Stimulated activated CD4-positive, alpha-beta T cell treated with anti-CD3 and anti-CD28 coated beads, Interleukin-15, amount 100 ng/mL, for 1 hour (primary cell): ENCODE measurements around the gene PCDHGC4.

Experiments
- DNase-seq, 2 donors: peaks; one replicate each; pipeline ENCODE4 v3.0.0-alpha.2; 2020; ENCODE audit warnings: low read depth in 1 of 2, low spot score in 1 of 2

Gene PCDHGC4

DNA sequence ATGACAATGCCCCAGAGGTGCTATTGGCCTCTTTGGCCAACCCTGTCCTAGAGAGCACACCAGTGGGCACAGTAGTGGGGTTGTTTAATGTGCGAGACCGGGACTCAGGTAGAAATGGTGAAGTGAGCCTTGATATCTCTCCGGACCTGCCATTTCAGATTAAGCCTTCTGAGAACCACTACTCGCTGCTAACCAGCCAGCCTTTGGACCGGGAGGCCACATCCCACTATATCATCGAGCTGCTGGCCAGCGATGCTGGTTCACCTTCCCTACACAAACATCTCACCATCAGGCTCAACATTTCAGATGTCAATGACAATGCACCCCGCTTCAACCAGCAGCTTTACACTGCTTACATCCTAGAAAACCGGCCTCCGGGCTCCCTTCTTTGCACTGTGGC is 5.4 kb downstream of the PCDHGC4 start:
- DNase-seq: no peak

DNA sequence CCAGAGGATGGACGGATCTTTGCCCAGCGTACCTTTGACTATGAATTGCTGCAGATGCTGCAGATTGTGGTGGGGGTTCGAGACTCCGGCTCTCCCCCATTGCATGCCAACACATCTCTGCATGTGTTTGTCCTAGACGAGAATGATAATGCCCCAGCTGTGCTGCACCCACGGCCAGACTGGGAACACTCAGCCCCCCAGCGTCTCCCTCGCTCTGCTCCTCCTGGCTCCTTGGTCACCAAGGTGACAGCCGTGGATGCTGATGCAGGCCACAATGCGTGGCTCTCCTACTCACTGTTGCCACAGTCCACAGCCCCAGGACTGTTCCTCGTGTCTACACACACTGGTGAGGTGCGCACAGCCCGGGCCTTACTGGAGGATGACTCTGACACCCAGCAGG is 5.9 kb downstream of the PCDHGC4 start:
- no peak for DNase-seq

DNA sequence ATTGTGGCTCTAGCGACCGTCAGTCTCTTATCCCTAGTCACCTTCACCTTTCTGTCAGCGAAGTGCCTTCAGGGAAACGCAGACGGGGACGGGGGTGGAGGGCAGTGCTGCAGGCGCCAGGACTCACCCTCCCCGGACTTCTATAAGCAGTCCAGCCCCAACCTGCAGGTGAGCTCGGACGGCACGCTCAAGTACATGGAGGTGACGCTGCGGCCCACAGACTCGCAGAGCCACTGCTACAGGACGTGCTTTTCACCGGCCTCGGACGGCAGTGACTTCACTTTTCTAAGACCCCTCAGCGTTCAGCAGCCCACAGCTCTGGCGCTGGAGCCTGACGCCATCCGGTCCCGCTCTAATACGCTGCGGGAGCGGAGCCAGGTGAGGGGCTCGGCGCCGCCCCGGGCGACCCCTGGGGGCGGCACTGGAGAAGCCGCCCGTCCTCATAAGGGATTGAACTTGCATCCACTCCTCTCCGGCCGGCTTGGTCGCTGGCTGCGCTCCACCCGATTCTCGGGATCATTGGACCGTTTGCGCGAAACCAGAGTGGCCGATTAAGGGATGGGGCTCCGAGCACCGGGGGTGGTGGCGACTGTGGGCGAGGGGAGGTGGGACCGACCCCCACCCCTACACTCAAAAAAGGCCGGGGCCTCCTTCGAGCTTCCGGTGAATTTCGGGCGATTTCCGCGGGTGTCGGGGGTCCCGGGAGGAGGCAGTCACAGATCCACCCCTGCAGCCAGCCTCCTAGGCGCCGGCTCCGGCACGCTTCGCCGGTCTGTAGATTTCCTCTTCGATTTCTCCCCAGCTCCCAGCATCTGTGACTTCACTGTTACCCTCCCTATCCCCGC is 6.7 kb downstream of the PCDHGC4 start:
- DNase-seq: no peak

DNA sequence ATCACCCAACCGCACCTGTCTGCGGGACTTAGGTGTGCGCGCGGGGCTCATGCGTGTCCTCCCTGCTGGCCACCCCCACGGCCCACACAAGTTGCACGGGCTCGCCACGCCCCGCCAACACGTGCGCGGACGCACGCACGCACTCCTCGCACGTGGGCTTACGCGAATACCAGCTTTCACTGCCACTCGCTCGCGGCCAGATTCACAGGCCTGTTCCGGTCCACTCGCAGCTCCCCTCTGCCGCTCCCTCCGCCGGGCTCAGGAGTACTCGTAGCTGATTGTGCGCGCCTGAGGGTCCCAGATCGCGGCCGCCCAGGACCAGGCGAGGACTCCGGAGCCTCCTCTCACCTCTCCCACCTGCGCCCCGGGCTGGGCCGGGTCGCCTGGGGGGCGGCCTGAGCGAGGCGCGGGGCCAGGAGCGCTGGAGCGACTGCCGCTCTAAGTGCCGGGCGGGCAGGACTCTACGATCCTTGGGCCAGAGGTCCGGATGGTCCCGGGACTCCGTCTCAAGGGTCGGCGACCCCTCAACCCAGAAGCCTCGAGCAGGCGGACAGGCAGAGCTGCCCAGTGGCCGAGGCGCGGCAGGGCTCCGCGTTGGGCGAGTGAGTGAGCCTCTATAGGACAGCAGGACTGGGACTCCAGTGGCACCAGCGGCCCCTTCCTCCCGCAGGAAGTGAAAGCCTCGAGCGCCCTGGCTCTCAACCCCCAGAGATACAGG is 7.5 kb downstream of the PCDHGC4 start:
- no peak for DNase-seq

DNA sequence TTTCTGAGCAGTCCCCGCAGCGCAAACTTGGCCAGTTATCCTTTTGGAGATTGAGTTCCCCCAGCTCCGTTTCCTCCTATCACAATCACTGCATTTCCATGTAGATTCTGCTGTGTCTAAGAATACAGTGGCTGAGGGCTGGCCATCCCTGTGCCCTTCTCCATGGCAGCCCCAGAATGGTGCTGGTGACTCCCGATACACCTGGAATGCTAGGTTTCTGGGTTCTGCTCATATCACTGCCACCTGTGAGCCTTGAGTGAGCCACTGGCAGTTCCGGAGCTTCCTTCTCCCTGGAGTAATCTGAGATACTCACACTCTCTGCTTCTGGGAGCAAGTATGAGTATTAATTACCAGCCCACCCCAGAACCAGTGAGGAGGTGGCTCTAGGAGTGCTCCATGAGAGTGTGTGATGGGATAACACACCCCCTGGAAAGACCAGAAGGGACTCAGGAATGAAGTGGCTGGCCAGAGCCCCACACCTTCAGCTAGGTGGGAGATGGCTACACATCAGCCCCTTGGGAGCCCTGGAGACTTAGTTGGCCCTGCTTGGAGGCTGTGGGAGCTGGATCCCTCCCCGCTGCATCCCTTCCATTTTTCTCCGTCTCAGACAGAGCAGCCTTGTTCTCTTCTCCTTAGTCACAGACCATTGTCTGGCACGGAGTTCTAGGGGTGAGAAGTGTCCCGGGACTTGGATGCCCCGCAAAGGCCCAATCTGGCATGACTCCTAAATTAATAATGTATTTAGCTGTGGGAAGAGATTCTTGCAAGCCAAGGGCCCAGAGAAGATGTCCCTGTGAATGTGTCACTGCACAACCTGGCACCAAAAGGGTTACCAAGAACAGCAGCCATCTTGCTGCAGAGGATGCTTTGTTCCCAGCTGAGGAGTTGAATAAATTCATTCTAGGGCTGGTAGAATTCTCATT is 8.9 kb downstream of the PCDHGC4 start:
- DNase-seq: no peak

DNA sequence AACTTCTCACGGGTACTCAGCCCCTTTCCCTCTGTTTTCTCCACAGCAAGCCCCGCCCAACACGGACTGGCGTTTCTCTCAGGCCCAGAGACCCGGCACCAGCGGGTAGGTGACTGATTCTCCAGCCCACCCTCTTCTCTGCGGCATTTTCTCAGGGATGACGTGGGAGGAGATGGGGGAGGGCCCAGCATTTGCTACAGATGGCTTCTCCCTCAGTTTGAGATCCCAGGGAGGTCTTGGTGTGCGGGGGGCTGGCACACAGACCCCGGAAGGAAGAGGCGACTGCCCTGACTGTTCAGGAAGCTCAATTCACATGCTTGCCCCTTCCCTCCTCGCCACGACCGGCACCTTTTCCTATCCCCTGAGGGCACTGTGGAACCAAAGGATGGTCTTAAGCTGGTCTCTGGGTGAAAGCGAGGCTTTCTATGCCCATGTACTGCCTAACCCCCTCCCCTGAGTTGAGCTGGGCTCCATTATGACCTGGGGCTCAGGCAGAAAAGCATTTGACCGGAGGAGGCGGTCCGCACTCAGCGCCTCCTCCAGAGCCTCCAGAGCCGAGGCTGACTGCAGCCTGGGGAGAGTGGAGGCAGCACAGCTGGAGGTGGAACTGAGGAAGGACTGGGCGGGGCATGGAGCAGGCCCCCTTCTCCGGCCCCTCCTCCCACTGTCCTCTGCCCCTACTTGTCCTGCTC is 10.1 kb downstream of the PCDHGC4 start:
- DNase-seq: no peak

DNA sequence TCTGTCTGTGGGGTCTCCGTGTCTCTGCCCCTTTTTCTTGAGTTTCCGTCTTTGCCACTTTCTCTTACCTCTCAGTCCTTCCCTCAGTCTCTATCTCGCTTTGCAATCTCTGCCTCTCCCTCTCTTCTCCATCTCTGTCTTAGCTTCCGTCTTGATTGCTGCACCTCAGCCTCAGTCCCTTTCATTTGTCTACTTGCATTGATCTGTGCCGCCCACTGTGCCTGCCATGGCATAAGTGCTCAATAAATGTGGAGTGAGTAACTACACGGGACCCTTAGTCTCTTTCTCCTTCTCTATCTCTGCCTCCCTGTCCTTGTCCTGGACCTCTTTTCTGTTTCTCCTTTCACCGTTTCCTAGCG is 10.6 kb downstream of the PCDHGC4 start:
- DNase-seq: no peak

DNA sequence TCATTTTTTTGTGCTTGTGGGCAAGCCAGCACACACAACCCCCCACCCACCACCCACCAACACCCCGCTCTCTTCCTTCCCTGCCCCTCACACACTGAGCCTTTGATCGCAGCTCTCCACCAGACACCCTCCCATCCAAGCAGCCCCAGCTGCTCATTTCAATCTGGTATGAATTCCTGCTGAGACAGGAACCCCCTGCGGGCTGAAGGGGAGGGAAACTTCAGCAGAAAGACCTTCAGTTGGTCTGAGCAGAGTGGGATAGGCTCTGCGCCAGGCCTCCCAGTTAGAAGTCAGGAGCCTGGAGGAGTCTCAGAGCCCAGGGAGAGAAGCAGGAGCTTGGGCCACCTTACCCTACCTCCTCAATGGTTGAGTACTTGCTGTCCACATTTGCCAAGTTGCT is 11.2 kb downstream of the PCDHGC4 start:
- no peak for DNase-seq

DNA sequence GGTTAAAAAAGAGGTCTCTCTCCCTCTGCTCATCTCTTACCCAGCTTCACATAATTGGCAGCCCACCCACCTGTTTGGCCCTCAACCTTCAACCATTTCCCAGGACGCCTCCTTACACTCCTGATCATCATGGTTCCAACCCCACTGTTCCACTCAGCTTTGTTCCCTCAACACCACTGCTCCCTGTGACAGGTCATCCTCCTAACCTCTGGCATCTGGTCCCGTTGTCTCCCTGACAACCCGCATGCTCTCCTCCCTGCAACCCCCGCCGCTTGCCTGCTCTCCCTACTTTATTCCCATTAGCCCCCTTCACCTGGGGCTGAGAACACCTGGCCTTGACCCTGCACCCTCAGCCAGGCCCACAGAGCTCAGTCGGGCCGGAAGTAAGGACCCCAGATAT is 16.9 kb downstream of the PCDHGC4 start:
- no peak for DNase-seq

DNA sequence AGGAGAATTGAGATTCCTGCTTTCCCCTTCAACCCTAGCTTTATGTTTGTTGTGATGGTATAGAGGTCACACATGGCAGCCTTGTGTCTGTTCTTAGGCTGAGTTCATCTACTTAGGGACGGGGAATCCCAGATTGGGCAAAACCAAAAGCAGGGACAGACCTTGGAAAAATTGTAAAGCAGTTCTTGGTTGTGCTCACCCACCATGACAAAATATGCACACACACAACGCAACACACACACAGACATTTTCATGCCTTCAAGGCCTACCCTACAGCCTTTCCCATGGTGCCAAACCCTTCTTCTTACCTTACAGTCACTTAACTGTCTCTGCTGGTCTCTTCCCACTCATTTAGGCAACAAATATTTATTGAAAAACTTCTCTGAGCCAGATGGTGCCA is 18.9 kb downstream of the PCDHGC4 start:
- DNase-seq: no peak

DNA sequence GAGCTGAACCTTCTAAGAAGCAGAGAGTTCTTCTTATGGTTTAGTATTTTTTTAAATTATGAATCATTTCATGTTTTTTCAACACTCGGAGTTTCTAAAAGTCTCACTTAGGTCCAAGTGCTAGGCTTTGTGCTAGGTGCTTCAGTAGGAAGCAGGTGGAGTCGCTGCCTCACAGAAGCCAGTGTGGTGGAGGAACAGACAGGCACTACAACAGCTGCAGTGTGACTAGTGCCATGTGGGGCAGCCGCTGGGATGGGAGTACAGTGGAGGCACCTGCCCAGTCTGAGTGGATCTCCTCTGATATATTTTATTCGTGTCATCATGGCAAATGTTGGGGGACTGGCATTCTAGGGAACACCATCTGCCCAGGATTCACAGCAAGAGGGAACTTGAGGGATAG is 19.4 kb downstream of the PCDHGC4 start:
- no peak for DNase-seq

DNA sequence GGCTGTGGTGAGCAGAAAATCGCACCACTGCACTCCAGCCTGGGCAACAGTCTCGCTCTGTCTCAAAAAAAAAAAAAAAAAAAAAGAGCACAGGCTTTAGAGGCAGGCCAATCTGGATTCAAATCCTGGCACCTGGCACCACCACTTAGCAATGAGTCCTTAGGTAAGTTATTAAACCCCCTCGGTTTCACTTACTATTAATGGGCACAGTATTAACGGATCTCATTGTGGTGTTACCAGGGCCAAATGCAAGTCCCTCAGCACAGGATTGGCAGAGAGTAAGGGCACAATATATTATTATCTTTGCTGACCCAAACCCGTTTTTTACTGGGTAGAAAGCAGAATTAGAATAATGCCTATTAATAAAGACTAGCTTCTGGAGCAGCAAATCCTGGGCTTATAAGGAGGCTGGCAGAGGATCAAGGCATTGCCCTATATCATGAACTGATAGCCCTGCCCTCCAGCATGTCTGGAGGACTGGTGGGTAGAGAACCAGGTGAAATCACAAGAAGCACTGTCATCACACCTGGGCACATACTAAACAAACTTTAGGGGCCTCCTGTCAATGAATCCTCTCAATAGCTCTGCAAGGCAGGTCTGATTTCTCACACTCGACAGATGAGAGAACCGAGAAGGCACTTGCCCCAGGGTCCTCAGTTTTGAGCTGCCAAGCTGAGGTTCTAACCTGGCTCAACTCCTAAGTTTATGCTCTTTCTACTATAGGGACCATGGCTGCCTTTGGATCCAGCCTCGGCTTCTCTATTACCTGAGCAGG is 21.7 kb downstream of the PCDHGC4 start:
- DNase-seq: no peak

DNA sequence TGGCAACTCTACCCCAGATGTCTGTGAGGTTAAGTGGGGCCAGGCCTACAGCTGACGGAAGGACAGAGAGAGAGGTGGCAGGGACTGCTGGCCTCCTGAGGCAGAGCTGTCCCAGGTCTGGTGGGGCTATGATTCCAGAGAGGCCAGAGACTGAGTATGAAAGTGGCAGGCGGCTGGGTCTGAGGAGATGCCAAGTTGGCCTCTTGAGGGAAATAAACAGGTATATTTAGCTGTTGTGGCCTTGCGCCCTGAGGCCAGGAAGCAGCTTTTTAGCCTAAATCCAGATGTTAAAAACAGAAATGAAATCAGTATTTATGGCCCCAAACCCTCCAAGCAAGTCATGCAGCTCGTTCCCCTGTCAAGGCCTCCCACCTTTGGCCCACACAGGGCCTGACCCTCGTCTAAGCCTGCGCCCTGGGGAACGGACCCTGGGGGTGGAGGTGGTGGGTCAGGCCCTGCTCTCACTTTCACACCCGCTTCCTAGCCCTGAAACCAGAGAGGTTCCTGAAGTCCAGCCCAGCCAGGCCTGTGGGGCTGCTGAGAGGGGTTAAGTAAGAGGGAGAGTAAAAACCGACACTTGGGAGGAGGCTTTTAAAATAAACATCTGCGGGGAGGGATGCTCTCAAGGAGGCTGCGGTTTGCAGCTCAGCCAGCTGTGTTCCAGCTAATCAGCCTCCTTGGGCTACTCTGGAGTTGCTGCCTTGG is 22.7 kb downstream of the PCDHGC4 start:
- DNase-seq: no peak

DNA sequence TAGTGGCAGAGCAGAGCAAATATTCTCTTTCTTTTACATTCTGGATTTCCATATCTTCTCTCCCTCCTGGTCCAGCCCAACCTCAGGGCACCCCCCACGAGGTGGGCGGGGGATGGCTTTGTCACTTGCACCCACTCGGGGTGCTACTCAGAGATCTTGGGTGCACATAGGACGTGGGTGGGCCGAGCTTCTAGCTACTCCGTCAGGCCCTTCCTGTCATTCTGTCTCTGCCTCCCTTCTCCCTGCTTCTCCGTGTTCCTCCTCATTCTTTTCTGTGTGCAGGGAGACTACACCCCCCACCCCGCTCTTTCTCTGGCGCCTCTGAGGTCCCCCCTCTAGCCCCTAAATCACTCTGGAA is 23.6 kb downstream of the PCDHGC4 start:
- DNase-seq: no peak

DNA sequence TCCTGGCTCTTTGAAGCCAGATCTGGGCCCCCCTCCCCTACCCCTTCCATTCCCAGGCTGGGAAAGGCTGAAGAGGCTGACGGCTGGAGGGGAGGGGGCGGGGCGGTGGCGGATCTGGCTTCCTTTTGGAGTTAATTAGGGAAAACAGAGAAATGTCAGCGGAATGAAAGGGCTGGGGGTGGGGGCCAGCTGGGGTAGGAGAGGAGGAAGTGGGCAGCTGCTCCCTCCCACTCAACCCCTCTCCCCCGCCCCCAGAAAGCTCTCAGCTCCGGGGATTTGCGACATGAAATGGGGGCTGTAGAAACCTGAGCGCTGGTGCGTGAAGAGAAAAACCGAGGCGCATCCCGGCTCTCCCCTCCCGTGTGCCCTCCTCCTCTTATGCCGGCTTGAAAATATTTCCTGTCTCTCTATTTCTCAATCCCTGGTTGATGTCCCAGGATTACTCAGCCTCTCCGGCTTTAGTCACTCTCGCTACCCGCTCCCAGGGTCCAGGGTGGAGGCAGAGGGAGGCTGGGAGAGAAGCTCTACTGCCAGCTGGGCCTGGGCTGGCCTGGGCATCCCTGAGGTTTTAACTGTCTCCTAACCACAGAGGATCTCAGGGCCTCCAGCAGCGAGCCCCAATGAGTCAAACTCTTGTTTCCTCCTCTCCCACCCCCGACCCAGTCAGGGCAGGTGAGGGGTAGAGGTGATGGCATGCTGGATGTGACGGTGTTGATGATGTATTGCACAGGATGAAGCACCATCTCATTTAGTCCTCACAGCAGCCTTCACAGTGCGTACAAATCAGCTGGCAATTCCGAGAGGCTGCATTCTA is 24.2 kb downstream of the PCDHGC4 start:
- DNase-seq: no peak

DNA sequence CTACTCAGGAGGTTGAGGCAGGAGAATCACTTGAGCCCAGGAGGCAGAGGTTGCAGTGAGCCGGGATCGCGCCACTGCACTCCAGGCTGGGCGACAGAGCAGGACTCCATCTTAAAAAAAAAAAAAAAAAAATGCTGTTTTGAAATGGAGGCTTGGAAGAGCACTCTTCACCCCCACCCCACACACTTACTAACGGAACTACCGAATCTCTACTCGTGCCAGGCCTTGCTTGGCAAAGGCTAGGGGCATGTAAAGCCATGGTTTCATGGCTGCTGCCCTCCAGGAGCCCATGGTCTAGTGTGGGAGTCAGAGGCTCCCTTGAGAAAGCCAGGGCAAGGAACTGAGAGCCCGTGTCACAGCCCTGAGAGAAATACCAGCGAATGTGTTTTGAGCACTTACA is 25.3 kb downstream of the PCDHGC4 start:
- DNase-seq: no peak

DNA sequence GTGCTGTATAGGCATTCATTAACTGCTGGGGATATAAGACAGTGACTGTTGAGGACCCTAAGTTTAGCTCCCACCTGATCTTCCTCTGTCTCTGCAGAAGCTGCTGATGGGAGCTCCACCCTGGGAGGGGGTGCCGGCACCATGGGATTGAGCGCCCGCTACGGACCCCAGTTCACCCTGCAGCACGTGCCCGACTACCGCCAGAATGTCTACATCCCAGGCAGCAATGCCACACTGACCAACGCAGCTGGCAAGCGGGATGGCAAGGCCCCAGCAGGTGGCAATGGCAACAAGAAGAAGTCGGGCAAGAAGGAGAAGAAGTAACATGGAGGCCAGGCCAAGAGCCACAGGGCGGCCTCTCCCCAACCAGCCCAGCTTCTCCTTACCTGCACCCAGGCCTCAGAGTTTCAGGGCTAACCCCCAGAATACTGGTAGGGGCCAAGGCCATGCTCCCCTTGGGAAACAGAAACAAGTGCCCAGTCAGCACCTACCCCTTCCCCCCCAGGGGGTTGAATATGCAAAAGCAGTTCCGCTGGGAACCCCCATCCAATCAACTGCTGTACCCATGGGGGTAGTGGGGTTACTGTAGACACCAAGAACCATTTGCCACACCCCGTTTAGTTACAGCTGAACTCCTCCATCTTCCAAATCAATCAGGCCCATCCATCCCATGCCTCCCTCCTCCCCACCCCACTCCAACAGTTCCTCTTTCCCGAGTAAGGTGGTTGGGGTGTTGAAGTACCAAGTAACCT is 26.2 kb downstream of the PCDHGC4 start:
- no peak for DNase-seq

DNA sequence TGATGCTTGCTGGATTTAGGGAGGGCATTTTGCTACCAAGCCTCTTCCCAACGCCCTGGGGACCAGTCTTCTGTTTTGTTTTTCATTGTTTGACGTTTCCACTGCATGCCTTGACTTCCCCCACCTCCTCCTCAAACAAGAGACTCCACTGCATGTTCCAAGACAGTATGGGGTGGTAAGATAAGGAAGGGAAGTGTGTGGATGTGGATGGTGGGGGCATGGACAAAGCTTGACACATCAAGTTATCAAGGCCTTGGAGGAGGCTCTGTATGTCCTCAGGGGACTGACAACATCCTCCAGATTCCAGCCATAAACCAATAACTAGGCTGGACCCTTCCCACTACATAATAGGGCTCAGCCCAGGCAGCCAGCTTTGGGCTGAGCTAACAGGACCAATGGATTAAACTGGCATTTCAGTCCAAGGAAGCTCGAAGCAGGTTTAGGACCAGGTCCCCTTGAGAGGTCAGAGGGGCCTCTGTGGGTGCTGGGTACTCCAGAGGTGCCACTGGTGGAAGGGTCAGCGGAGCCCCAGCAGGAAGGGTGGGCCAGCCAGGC is 27.0 kb downstream of the PCDHGC4 start:
- no peak for DNase-seq
